HEK293 (cell line): ENCODE measurements around the gene TUBGCP6.
A peak's percentile ranks its signal among the peaks of the same experiment; 100 is the strongest.

Experiments
- CTCF ChIA-PET: fragments of 350-600 bp; formaldehyde crosslinking; extraction: SDS; loops from one replicate; lab custom pipeline; 2021; ENCODE audit warnings: antibody characterized with exemption; lab: Yijun Ruan, JAX
- POLR2A ChIA-PET: fragments of 300-600 bp; formaldehyde crosslinking; extraction: SDS; loops from one replicate; lab custom pipeline; 2020; ENCODE audit warnings: antibody characterized with exemption, inconsistent platforms; lab: Yijun Ruan, JAX
- H3K27ac ChIP-seq: fragments of 200-500 bp; sonication (Bioruptor generic); 2 replicates; pipeline ENCODE4 v1.5.1; 2014; ENCODE audit warnings: low read depth, low read length, control low read depth, inconsistent platforms; ENCODE audit errors: extremely low read depth
- H3K36me3 ChIP-seq, 2 experiments: fragments of 200-500 bp in 1 of 2; sonication (Bioruptor generic) in 1 of 2; 1 replicate in 1 of 2; 2 replicates in 1 of 2; pipeline ENCODE4 v1.5.1; 2014 to 2017; ENCODE audit warnings: inconsistent platforms in 2 of 2, low read length in 2 of 2; ENCODE audit not compliant: control insufficient read depth in 2 of 2, insufficient read depth in 1 of 2
- H3K4me1 ChIP-seq: fragments of 200-500 bp; sonication (Bioruptor generic); 2 replicates; pipeline ENCODE4 v1.5.1; 2014; ENCODE audit warnings: mild to moderate bottlenecking, low read length, inconsistent platforms; ENCODE audit not compliant: control insufficient read depth, insufficient read depth
- H3K4me3 ChIP-seq: 2 replicates; pipeline ENCODE4 v1.5.1; 2011; ENCODE audit warnings: low read depth, mild to moderate bottlenecking, control low read depth, low read length, moderate library complexity
- H3K9me3 ChIP-seq: fragments of 200-500 bp; sonication (Bioruptor generic); 2 replicates; pipeline ENCODE4 v1.5.1; 2014; ENCODE audit warnings: low read depth, low read length, inconsistent platforms; ENCODE audit not compliant: control insufficient read depth, insufficient read depth
- BCL11A ChIP-seq: fragments of 450-650 bp; formaldehyde crosslinking; IDR thresholded peaks from 2 replicates; pipeline ENCODE4 v1.5.1; 2016; ENCODE audit warnings: low read depth, missing biosample characterization, missing genetic modification characterization
- BCL11B ChIP-seq: fragments of 450-650 bp; formaldehyde crosslinking; IDR thresholded peaks from 2 replicates; pipeline ENCODE4 v1.5.1; 2016; ENCODE audit warnings: low read depth, missing biosample characterization, missing genetic modification characterization
- BCL6B ChIP-seq: fragments of 450-650 bp; formaldehyde crosslinking; IDR thresholded peaks from 2 replicates; pipeline ENCODE4 v1.5.1; 2017; ENCODE audit warnings: missing biosample characterization, missing genetic modification characterization
- GLIS2 ChIP-seq: fragments of 450-650 bp; formaldehyde crosslinking; IDR thresholded peaks from 2 replicates; pipeline ENCODE4 v1.5.1; 2016; ENCODE audit warnings: missing biosample characterization, missing genetic modification characterization
- IKZF3 ChIP-seq: fragments of 450-650 bp; IDR thresholded peaks from 2 replicates; pipeline ENCODE4 v1.5.0; 2018; ENCODE audit warnings: missing biosample characterization, mild to moderate bottlenecking, missing genetic modification characterization, moderate library complexity
- PRDM4 ChIP-seq: fragments of 450-650 bp; formaldehyde crosslinking; IDR thresholded peaks from 2 replicates; pipeline ENCODE4 v1.5.1; 2017; ENCODE audit warnings: missing biosample characterization, missing genetic modification characterization
- WT1 ChIP-seq: fragments of 450-650 bp; formaldehyde crosslinking; IDR thresholded peaks from 2 replicates; pipeline ENCODE4 v1.5.1; 2016; ENCODE audit warnings: missing biosample characterization, missing genetic modification characterization
- ZBTB48 ChIP-seq: fragments of 450-650 bp; formaldehyde crosslinking; IDR thresholded peaks from 2 replicates; pipeline ENCODE4 v1.5.1; 2016; ENCODE audit warnings: missing biosample characterization, missing genetic modification characterization
- ZBTB6 ChIP-seq: fragments of 450-650 bp; formaldehyde crosslinking; IDR thresholded peaks from 2 replicates; pipeline ENCODE4 v1.5.1; 2017; ENCODE audit warnings: missing biosample characterization, missing genetic modification characterization
- ZIC2 ChIP-seq: fragments of 450-650 bp; formaldehyde crosslinking; IDR thresholded peaks from 2 replicates; pipeline ENCODE4 v1.5.1; 2016; ENCODE audit warnings: missing biosample characterization, missing genetic modification characterization
- ZNF140 ChIP-seq: fragments of 450-650 bp; formaldehyde crosslinking; IDR thresholded peaks from 2 replicates; pipeline ENCODE4 v1.5.1; 2016; ENCODE audit warnings: missing biosample characterization, missing genetic modification characterization
- ZNF148 ChIP-seq: fragments of 450-650 bp; formaldehyde crosslinking; IDR thresholded peaks from 2 replicates; pipeline ENCODE4 v1.5.0; 2017; ENCODE audit warnings: missing biosample characterization, missing genetic modification characterization, borderline replicate concordance
- ZNF169 ChIP-seq: fragments of 450-650 bp; formaldehyde crosslinking; IDR thresholded peaks from 2 replicates; pipeline ENCODE4 v1.5.1; 2016; ENCODE audit warnings: missing biosample characterization, missing genetic modification characterization
- ZNF18 ChIP-seq: fragments of 450-650 bp; formaldehyde crosslinking; IDR thresholded peaks from 2 replicates; pipeline ENCODE4 v1.5.1; 2016; ENCODE audit warnings: missing biosample characterization, missing genetic modification characterization
- ZNF280D ChIP-seq: fragments of 450-650 bp; formaldehyde crosslinking; IDR thresholded peaks from 2 replicates; pipeline ENCODE4 v1.5.1; 2016; ENCODE audit warnings: missing biosample characterization, missing genetic modification characterization
- ZNF626 ChIP-seq: fragments of 450-650 bp; sonication (Bioruptor Pico); formaldehyde crosslinking; IDR thresholded peaks from 2 replicates; pipeline ENCODE4 v1.5.1; 2018; ENCODE audit warnings: missing biosample characterization, missing genetic modification characterization, inconsistent platforms
- ZNF76 ChIP-seq: fragments of 450-650 bp; formaldehyde crosslinking; IDR thresholded peaks from 2 replicates; pipeline ENCODE4; 2016; ENCODE audit warnings: low read depth, missing biosample characterization, missing genetic modification characterization, borderline replicate concordance

TUBGCP6 gene

GRCh38 chr22:50267591-50268390 lies 23.0 kb upstream of the TUBGCP6 start:
- ChIA-PET CTCF (interaction anchor here (0.7 to 2.4 kb wide), 4 partner anchors 15 to 170 kb away, joined by 3 to 5 read pairs (median 3); no protein-coding TSS in a partner anchor), POLR2A (interaction anchor here (0.6 kb wide), 1 partner anchor 15 kb away, joined by 3 read pairs; no protein-coding TSS in a partner anchor)
- Histone ChIP-seq H3K36me3 (no peaks in the 10 kb centered on the region), H3K9me3 (no peaks in the 10 kb centered on the region), H3K4me3 (no peak overlapping the region), H3K27ac (no peak overlapping the region), H3K4me1 (peaks cover 16% of the 10 kb centered on the region)
- TF ChIP-seq ZBTB48 (tag by site-specific recombination) (no peak), ZIC2 (tag by site-specific recombination) (0 out of 2 replicates have a peak, but pooled peaks have one; percentile 8), GLIS2 (tag by site-specific recombination) (peak; percentile 46)

GRCh38 chr22:50266994-50267393 lies 22.2 kb upstream of the TUBGCP6 start:
- Histone ChIP-seq H3K4me3 (no peak overlapping the region), H3K9me3 (no peaks in the 10 kb centered on the region), H3K27ac (no peak overlapping the region), H3K36me3 (no peaks in the 10 kb centered on the region), H3K4me1 (peaks cover 22% of the 10 kb centered on the region)
- CTCF ChIA-PET = interaction anchor here (2.4 kb wide), 1 partner anchor 14 kb away, joined by 5 read pairs; no protein-coding TSS in a partner anchor
- POLR2A ChIA-PET = interaction anchor here (0.6 kb wide), 2 partner anchors 14 to 28 kb away, joined by 3 to 5 read pairs; no protein-coding TSS in a partner anchor
- TF ChIP-seq ZNF169 (tag by site-specific recombination) (no peak), IKZF3 (no peak), ZNF280D (tag by site-specific recombination) (no peak), ZNF18 (tag by site-specific recombination) (no peak), ZNF148 (tag by site-specific recombination) (no peak), ZNF76 (tag by site-specific recombination) (no peak), PRDM4 (tag by site-specific recombination) (no peak), BCL6B (tag by site-specific recombination) (no peak), ZBTB6 (tag by site-specific recombination) (0 out of 2 replicates have a peak, but pooled peaks have one; percentile 13), BCL11B (tag by site-specific recombination) (peak; percentile 28; the same call in 1 of the 2 replicates), ZNF626 (tag by site-specific recombination) (no peak), BCL11A (no peak), WT1 (tag by site-specific recombination) (no peak), ZNF140 (tag by site-specific recombination) (no peak)
